Epidermal melanocyte (primary cell): ENCODE data around the gene AFF1.
"Not testable (repeated sequence)": the region's sequence is repeated elsewhere in the genome, so short reads cannot be mapped to it uniquely, and the experiment has no call there.

Experiments
- DNase-seq: peaks from one replicate; pipeline ENCODE4 v3.0.0; 2011; ENCODE audit warnings: low spot score; ENCODE audit not compliant: insufficient read length

The AFF1 gene

DNA sequence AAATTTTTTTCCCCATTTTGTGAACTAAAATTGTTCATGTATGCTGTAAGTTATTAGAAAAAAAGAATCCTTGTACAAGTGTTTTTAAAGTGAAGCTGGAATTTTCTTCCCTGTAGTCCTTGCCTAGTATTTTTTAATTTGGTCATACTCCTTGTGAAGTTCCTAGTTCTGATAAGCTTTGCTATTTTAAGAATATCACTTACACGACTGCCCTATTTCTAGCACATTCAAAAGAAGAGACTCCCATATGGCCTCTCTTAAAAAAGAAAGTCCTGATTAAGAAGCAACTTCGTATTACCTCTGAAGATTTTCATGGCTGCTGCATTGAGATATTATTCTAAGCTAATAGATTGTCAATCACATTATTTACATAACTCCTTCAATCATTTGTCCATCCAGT, 198.4 kb downstream of the AFF1 start:
- DNase-seq: no peak

DNA sequence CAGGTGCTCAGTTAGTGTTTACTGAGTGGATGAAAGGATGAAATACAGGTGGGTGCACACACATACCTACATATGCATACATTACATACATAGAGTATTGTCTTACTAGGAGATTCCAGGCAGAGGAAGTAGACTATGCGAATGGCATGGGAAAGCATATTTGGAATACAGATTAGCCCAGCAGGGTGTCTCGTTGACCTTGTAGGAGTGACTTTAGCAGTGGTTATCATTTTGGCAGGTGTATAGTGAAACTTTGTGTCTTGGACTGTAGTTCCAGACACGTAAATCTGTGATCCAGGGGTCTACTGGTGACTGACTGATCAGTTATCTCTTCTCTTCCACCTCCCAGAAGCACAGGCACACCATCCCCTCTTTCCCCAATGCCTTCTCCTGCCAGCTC, 199.3 kb downstream of the AFF1 start:
- no peak for DNase-seq

DNA sequence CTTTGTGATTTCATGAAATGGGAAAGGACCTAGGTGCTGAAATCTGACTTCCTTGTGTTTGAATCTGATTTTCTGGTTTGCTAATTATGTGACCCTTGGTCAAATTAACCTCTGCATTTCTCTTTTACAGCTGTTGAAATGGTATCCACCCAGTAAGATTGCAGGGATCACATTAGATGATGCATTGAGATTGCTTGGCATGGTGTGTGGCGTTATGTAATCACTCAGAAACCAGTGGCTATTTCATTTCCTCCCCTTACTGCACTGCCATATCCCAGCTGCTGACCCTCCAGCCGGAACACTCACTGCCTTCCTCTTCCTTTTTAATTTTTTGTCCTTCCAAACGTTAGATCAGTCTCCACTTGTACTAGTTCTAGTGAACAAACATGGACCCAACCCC, 206.6 kb downstream of the AFF1 start:
- DNase-seq: no peak

DNA sequence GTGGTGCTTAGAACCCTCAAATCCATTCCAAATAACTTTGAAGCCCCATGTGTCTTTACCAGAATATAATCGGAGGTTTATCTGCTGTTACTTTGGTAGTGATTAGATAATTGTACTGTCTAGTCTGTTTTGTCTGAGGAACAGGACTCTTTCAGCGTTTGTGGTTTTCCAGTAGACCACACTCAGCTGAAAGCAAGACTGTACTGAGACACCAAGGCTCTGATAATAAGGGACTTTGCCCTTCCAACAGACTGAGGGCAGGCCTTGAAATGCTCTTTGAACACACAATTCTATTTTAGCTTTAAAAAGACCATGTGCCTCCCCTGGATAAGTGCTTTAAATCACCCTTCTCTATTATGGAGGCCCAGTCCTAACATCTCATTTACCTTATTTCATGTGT, 209.5 kb downstream of the AFF1 start:
- DNase-seq: no peak

DNA sequence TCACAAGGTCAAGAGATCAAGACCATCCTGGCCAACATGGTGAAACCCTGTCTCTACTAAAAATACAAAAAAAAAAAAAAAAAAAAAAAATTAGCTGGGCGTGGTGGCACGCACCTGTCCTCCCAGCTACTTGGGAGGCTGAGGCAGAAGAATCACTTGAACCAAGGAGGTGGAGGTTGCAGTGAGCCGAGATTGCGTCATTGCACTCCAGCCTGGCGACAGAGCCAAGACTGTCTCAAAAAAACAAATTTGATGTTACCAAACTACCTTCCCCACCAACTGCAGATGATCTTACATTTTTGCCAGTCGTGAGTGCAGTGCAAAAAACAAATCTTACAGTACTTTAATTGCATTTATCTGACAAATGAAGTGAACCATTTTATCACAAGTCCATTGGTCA, 211.1 kb downstream of the AFF1 start:
- DNase-seq: not testable (repeated sequence)

DNA sequence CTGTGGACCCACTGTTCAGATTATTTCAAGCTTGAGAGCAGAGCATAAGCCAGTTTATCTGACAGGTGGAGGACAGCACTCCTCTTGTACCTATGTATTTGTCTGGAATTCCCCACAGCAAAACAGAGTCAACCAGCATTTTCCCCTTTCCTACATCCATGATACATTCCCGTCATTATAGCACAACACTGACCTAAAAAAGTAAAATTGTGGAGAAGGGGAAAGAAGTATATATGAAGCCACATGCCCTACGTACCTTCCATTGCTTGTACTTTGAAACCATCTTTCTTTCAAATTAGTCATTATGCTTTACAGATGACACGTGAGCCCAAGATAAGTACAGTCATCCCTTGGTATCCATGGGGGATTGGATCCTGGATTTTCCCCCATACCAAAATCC, 212.3 kb downstream of the AFF1 start:
- no peak for DNase-seq

DNA sequence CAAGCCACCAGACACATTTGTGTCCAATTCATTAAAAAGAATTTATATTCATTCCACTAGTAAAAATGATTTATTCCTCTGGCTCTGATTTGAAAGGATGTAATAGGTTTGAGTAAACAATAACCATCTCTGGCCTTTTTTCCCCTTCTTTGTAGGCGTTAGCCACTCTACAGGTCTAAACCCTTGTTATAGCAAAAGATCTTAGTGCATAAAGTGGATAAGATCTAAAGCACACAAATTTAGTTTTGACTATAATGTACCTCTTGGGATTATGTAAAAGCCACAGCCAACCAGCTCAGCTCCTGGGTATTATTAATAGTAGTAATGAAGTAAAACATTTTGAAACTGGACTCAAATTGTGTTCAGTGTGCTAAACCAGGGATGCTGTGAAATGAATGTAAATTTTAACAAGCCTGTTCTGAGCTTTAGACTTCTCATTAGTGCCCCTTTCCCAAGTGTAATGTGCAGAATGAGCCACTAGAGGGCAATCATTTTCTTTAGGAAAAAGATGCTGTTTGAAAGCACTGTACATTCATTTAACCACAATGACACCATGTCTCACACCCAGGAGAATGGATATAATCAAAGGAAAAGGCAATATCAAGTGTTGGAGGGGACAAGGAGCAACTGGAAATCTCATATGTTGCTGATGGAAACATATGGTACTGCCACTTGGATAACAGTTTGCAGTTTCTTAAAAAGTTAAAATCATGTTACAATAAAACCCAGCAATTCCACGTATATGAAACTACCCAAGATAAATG, 215.9 kb downstream of the AFF1 start:
- peak; percentile 44 for DNase-seq

DNA sequence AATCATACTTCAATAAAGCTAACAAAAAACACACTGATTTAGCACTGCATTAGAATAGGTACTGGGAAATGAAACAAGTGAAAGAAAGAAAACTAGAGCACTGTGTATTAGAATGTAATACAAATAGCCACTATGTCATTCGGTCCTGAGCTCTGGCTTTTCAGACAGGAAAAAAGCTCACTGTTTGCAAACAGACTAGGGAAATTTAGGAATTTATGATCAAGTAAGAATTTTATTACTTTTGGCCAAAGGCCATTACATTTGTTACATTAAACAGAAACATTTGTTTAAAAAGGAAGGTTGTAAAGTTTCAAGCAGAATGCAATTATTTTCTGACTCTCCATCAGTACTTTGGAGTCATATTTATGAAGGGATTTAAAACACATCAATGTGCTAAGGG, 216.9 kb downstream of the AFF1 start:
- no peak for DNase-seq

DNA sequence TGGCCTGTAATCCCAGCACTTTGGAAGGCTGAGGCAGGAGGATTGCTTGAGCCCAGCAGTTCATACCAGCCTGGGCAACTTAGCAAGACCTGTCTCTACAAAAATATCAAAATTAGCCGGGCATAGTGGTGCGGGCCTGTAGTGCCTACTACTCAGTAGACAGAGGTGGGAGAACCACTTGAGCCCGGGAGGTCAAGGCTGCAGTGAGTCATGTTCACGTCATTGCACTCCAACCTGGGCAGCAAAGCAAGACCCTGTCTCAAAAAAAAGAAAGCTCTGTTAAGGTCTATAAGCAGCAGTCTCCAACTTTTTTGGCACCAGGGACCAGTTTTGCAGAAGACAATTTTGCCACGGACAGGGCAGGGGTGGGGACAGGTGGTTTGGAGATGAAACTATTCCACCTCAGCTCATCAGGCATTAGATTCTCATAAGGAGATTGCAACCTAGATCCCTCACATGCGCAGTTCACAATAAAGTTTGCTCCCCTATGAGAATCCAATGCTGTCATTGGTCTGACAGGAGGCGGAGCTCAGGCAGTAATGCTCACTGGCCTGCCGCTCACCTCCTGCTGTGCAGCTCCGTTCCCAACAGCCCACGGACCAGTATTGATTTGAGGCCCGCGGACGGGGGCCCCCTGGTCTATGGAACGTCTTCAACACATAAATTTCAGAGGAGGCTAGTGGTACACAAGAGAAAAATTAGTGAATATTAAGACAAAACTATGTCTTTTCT, 217.7 kb downstream of the AFF1 start:
- DNase-seq: no peak

DNA sequence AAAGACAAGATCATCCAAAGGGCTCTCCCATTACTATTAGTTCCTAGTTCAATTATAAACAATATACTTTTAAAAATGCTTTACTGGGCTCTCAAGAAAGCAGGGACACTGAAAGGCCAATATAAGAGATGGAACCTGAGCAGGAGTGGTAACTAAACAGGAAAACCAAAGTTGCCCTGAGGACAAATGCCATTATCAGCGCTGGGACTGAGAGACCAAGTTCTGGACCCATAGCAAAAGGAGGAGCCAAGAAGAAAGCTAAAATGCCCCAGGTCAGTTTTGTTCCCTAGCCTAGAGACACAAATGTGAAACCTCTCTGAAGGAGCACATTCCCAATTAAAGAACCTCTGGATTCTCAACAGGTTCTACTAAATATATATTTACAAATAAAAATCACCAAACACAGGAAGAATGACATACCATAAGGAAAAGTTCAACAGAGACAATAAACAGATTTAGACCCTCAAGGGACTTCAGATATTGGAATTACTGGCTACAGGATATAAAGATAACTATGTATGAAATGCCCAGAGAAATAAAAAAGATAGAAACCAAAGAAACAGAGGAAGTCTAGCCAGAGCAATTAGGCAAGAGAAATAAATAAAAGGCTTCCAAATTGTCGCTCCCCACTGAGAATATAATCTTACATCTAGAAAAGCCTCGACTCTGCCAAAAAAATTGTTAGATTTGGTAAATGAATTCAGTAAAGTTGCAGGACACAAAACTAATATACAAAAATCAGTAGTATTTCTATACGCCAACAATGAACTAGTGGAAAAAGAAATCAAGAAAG, 218.5 kb downstream of the AFF1 start:
- no peak for DNase-seq

DNA sequence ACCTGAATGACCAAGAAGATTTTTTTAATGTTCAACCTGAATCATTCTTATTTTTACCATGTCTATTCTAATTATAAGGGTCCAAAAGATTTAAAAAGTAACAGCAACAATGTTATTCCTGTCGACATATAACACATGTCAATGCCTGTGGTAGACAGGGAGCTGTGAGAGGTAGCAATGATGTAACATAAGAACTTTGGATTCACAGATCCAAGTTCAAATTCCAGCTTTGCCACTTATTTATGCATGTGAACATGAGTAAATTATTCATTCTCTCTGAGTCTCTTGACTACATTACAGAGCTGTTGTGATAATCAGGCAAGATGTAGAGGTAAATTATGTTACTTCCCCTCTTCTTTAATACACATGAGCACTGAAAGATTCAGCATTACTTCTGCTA, 231.1 kb downstream of the AFF1 start:
- DNase-seq: no peak

DNA sequence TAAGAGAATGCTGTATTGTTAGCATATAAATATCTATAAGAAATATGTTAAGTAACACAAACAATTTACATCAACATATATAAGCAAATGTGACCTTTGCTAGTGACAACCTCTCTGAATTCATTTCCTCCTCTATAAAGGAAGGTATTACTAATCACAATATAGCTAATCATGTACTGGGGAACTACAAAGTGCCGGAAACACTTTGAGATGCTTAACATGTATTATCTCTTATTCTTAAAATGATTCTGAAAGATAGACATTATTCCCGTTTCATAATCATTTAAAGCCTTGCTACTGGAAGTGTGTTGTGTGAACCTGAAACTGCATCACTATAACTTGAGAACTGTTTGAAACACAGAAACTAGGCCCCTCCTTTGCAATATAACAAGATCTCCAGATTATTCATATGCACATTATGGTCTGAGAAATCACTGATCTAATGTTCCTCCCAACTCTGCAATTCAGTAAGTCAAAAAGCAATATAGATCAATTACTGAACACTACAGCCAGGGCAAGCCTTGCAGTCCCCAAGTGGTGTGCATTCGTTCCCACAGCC, 231.6 kb downstream of the AFF1 start:
- DNase-seq: no peak

DNA sequence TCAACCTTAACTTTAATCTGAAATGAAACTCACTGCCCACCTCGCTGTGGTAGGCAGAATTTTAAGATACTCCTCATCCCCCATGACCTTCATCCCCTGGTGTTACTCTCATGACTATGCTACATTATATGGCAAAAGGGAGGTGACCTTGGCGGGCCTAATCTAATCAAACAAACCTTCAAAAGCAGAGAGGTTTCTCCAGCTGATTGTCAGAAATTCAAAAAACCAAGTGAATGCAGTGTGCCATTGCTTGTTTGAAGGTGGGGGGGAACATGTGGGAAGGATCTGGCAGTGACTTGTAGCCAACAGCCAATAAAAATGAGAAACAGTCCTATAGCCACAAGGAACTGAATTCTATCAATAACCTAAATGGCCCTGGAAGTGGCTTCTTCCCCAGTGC, 237.1 kb downstream of the AFF1 start:
- DNase-seq: no peak

DNA sequence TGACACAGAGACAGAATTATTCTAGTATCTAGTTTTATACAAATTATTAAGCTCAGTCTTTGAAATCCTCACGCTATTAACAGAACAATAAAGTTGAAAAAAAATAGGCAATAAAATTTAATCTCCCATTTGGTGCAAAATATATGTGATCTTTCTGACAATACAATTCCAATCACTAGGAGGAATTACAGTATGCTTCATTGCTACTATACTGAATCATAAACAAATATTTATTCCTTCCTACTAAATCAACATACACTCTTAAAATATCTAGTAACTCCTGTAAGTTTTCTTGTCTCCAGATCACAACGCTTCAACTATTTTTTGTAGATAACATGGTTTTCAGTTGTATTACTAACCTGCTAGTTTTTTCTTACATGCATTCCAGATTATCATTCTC, 239.9 kb downstream of the AFF1 start:
- DNase-seq: no peak

DNA sequence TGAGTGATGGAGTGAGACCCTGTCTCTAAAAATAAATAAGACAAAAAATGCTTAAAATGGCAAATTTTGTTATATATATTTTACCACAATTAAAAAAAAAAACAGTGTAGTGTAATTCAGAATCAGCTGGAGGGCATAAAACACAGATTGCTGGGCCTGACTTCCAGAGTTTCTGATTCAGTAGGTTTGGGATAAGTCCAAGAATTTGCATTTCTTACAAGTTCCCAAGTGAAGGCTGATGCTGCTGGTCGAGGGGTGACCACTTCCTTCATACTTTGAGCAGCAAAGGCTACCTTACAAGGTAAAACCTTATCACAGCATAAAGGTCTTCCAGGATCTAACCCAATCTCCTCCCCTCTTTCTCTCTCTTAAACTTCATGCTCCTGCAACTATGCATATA, 244.9 kb downstream of the AFF1 start:
- DNase-seq: no peak

DNA sequence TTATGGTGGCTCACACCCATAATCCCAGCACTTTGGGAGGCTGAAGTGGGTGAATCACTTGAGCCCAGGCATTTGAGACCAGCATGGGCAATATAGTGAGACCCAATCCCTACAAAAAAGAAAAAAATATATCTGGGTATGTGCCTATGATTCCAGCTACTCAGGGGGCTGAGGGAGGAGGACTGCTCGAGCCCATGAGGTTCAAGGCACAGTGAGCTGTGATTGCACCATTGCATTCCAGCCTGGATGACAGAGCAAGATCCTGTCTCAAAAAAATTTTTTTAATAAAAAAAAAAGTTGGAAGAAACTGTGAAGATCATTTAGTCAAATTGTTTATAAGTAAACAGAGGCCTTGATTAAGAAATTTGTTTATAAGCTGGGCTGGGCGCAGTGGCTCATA, 246.0 kb downstream of the AFF1 start:
- no peak for DNase-seq

DNA sequence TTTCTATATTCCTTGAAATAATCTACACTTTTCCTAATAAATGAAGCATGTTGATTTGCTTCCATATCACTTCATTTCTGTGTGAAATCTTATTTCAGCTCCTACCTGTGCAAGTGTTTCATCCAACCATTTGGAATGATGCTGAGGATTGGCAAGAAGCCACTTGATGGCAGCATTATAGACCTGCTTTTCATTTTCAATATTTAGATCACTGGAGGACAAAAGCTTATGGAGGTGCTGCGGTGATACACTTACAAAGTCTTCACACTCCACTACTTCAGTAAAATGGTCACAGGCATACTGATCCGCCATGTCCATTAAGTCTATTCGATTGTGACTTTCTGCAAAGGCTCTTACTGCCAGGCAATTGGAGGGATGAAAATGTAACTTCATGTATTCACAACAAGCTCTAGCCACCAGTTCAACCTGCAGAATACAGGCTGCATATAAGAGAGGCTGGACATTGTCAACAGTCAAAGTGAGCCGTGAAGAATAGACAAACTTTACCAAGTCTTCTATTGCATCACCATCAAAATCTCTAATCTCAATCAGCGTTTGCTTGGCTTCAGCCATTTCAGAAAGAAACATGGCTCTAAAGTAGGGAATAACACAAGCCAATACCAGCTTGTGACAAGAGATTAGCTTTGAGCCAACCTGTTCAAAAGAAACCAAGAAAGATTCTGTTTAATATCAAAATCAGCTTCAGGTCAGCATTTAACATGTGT, 250.5 kb downstream of the AFF1 start:
- DNase-seq: no peak

DNA sequence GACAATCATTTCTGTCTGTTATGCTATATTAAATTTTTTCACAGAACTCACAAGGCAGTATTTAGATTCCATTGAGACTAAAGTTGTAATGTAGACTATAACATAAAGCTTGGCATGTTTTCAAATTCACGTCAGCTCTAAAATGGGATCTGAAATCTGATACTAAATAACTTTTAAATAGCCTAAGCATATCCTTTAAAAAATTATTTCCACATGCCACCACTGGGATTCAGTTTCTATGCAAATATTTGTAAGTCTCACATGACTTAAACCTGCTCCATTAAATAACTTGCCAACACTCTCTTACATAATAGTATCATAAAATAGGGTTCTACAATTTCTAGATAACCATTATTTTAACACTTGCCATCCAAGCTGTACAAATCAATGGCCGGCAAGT, 253.2 kb downstream of the AFF1 start:
- DNase-seq: no peak

DNA sequence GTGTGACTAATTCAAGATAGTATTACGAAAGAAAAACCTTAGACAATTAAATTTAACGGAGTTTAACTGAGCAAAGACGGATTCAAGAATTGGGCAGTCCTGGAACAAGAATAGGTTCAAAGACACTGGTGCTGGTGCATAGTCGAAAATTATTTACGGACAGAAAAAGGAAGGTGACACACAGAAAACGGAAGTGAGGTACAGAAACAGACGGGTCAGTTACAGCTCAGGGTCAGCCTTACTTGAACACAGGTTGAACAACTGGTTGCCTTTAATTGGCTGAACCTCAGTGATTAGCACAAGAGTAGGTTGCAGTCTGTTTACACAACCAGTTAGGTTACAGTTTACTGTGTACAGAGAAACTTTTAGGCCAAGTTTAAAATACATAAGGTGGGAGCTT, 254.1 kb downstream of the AFF1 start:
- no peak for DNase-seq
